Upper lobe of left lung (tissue), 6 donors: Measurements from ENCODE around the gene SRCIN1. TPM values are rescaled to one million over a fixed set of nuclear protein-coding genes. Genes with fewer than 3 reads are reported as not detected.
"Not testable (repeated sequence)": the region's sequence is repeated elsewhere in the genome, so short reads cannot be mapped to it uniquely, and the experiment has no call there.

ENCODE experiments used
- ATAC-seq, 2 donors: fragments of 200-7000 bp; cut with Tn5 transposase; one replicate each; pipeline ENCODE4 v1.9.1; 2022; ENCODE audit warnings: mild to moderate bottlenecking in 2 of 2, moderate library complexity in 2 of 2; ENCODE audit not compliant: low FRiP score in 2 of 2
- DNase-seq, 2 donors: peaks; one replicate each; pipeline ENCODE4 v3.0.0-alpha.2; 2019 to 2020
- H3K27ac ChIP-seq, 4 donors: fragments of 200-600 bp; sonication (generic); one replicate each; pipeline ENCODE4 v1.5.1; 2016 to 2019
- H3K27me3 ChIP-seq, 4 donors: fragments of 200-600 bp; sonication (generic); one replicate each; pipeline ENCODE4 v1.5.1; 2017 to 2019
- H3K36me3 ChIP-seq, 4 donors: fragments of 200-600 bp; sonication (generic); one replicate each; pipeline ENCODE4 v1.5.1; 2016 to 2019
- H3K4me1 ChIP-seq, 4 donors: fragments of 200-600 bp; sonication (generic); one replicate each; pipeline ENCODE4 v1.5.1; 2018 to 2019
- H3K4me3 ChIP-seq, 4 donors: fragments of 200-600 bp; sonication (generic); one replicate each; pipeline ENCODE4 v1.5.1; 2017 to 2019; ENCODE audit warnings: mild to moderate bottlenecking in 2 of 4, moderate library complexity in 1 of 4
- H3K9me3 ChIP-seq, 4 donors: fragments of 200-600 bp; sonication (generic); one replicate each; pipeline ENCODE4 v1.5.1; 2018 to 2019
- CTCF ChIP-seq, 6 experiments: fragments of 450-650 bp in 4 of 6; fragments of 200-600 bp in 2 of 6; sonication (generic) in 2 of 6; IDR thresholded peaks; one replicate each; pipeline ENCODE4 v1.5.1; 2016 to 2019; ENCODE audit warnings: antibody characterized with exemption in 6 of 6
- EP300 ChIP-seq, 4 donors: sonication (generic); formaldehyde crosslinking; IDR thresholded peaks; one replicate each; pipeline ENCODE4 v1.5.1; 2017; ENCODE audit warnings: antibody characterized with exemption in 4 of 4, control low read depth in 2 of 4
- POLR2A ChIP-seq, 4 donors: fragments of 450-650 bp; IDR thresholded peaks; one replicate each; pipeline ENCODE4 v1.5.1; 2016 to 2017; ENCODE audit warnings: antibody characterized with exemption in 4 of 4, mild to moderate bottlenecking in 2 of 4
- POLR2AphosphoS5 ChIP-seq, 2 donors: sonication (generic); formaldehyde crosslinking; IDR thresholded peaks; one replicate each; pipeline ENCODE4 v1.5.1; 2017; ENCODE audit warnings: antibody characterized with exemption in 2 of 2
- WGBS, 2 donors: methylation state at CpG; one replicate each; pipeline ENCODE4 v1.1.5; 2017 to 2018; 5-methylcytosine and 5-hydroxymethylcytosine counted together
- total RNA-seq, 6 donors: library from RNA; depleted of rRNA in 4 of 6; stranded (reverse); fragments of >200 nt in 4 of 6; gene quantifications; one replicate each; pipeline versions ENCODE4 v1.1.0 to v1.2.1, GENCODE V29; 2016 to 2021
- donor health status: DM: no; HTN: no; CAD: no; lungs with moderate emphysema.
- donor health status: DM: no; HTN: yes; CAD: no; lungs with severe emphysema.

SRCIN1 gene
- total RNA-seq, 6 donors from 2014 or later: 1.6 to 16.6 (median 5.6) TPM

GRCh38 chr17:38653230-38653629 is 47.5 kb upstream of the SRCIN1 start:
- Histone ChIP-seq H3K4me1 (no peaks in the 10 kb centered on the region), H3K4me3 (no peak overlapping the region), H3K9me3 (no peaks in the 10 kb centered on the region), H3K36me3 (no peaks in the 10 kb centered on the region), H3K27me3 (peaks cover 0 to 10% (median 0%) of the 10 kb centered on the region in 4 donors), H3K27ac (no peak overlapping the region)
- no peak for DNase-seq
- no peak for ATAC-seq
- 100% methylated on average over 1 of the region's 1 CpG for WGBS, 2 donors
- TF ChIP-seq EP300 (IDR thresholded peaks at IDR 0.05): no peak
- no peak for TF ChIP-seq POLR2A (IDR thresholded peaks at IDR 0.05)
- TF ChIP-seq CTCF (IDR thresholded peaks at IDR 0.05): no peak
- TF ChIP-seq POLR2AphosphoS5 (IDR thresholded peaks at IDR 0.05): no peak

GRCh38 chr17:38650653-38651173 is 45.0 kb upstream of the SRCIN1 start:
- not testable (repeated sequence) for H3K4me1 ChIP-seq, H3K27ac ChIP-seq, H3K4me3 ChIP-seq, H3K9me3 ChIP-seq, ATAC-seq, H3K36me3 ChIP-seq, DNase-seq
- WGBS, 2 donors: 83 to 89% methylated on average over 11 of the region's 11 CpGs
- H3K27me3 ChIP-seq: peaks cover 0 to 10% (median 0%) of the 10 kb centered on the region in 4 donors

GRCh38 chr17:38637951-38638350 is 32.2 kb upstream of the SRCIN1 start:
- no peak for ATAC-seq
- no peak for TF ChIP-seq POLR2AphosphoS5 (IDR thresholded peaks at IDR 0.05)
- no peak for TF ChIP-seq EP300 (IDR thresholded peaks at IDR 0.05)
- no peak for TF ChIP-seq POLR2A (IDR thresholded peaks at IDR 0.05)
- no peak for TF ChIP-seq CTCF (IDR thresholded peaks at IDR 0.05)
- Histone ChIP-seq H3K36me3 (no peaks in the 10 kb centered on the region), H3K27ac (no peak overlapping the region), H3K4me3 (no peak overlapping the region), H3K27me3 (no peaks in the 10 kb centered on the region), H3K9me3 (no peaks in the 10 kb centered on the region), H3K4me1 (no peaks in the 10 kb centered on the region)
- 86 to 87% methylated on average over 4 of the region's 4 CpGs for WGBS, 2 donors
- DNase-seq: no peak

GRCh38 chr17:38636054-38636453 is 30.3 kb upstream of the SRCIN1 start:
- Histone ChIP-seq H3K36me3 (no peaks in the 10 kb centered on the region), H3K27me3 (no peaks in the 10 kb centered on the region), H3K27ac (no peak overlapping the region), H3K4me1 (no peaks in the 10 kb centered on the region), H3K9me3 (no peaks in the 10 kb centered on the region), H3K4me3 (no peak overlapping the region)
- WGBS, 2 donors: 65 to 68% methylated on average over 9 of the region's 9 CpGs
- TF ChIP-seq EP300 (IDR thresholded peaks at IDR 0.05) (no peak), POLR2A (IDR thresholded peaks at IDR 0.05) (no peak), POLR2AphosphoS5 (IDR thresholded peaks at IDR 0.05) (no peak)
- ATAC-seq: no peak
- DNase-seq: no peak

GRCh38 chr17:38632334-38632733 is 26.6 kb upstream of the SRCIN1 start:
- DNase-seq: no peak
- Histone ChIP-seq H3K36me3 (no peaks in the 10 kb centered on the region), H3K4me3 (no peak overlapping the region), H3K27ac (no peak overlapping the region), H3K9me3 (no peaks in the 10 kb centered on the region), H3K4me1 (no peaks in the 10 kb centered on the region), H3K27me3 (no peaks in the 10 kb centered on the region)
- TF ChIP-seq POLR2A (IDR thresholded peaks at IDR 0.05) (no peak), EP300 (IDR thresholded peaks at IDR 0.05) (no peak), POLR2AphosphoS5 (IDR thresholded peaks at IDR 0.05) (no peak), CTCF (IDR thresholded peaks at IDR 0.05) (no peak)
- no peak for ATAC-seq
- WGBS, 2 donors: 68 to 73% methylated on average over 6 of the region's 6 CpGs

GRCh38 chr17:38628441-38628840 is 22.7 kb upstream of the SRCIN1 start:
- no peak for DNase-seq
- 54 to 61% methylated on average over 3 of the region's 3 CpGs for WGBS, 2 donors

More at GRCh38 chr17:38628441-38628840, 22.7 kb upstream of the SRCIN1 start:
- no peak overlapping the region for H3K27ac ChIP-seq
- ATAC-seq: no peak
- no peaks in the 10 kb centered on the region for H3K4me1 ChIP-seq
- TF ChIP-seq CTCF (IDR thresholded peaks at IDR 0.05) (no peak), POLR2AphosphoS5 (IDR thresholded peaks at IDR 0.05) (no peak), POLR2A (IDR thresholded peaks at IDR 0.05) (no peak)
- H3K4me3 ChIP-seq: no peak overlapping the region
- H3K9me3 ChIP-seq: no peaks in the 10 kb centered on the region
- no peaks in the 10 kb centered on the region for H3K36me3 ChIP-seq
- no peaks in the 10 kb centered on the region for H3K27me3 ChIP-seq
